GM18520 (cell line): ENCODE results near the gene TCERG1.
"Not testable (repeated sequence)": the region's sequence is repeated elsewhere in the genome, so short reads cannot be mapped to it uniquely, and the experiment has no call there.

Experiments
- ATAC-seq: cut with Tn5 transposase; IDR thresholded peaks from one replicate; pipeline ENCODE4 v1.9.1; 2021; ENCODE audit not compliant: unreplicated experiment

The TCERG1 gene

DNA sequence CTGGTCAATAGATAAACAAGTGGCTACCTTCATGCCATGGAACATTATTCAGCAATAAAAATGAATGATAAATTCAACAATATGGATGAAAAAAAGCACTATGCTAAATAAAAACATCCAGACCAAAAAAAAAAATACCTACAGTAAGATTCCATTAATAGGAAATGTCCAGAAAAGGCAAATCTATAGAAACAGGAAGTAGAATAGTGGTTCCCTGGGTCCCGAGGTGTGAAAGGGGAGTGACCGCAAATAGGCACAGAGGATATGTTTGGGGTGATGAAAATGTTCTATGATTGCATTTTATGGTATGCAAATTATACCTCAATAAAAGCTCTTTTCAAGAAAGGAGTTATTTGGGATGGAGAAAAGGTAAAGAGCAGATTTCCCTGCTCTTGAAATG, 72.4 kb downstream of the TCERG1 start:
- no peak for ATAC-seq

- ATAC-seq = no peak
Observed at GRCh38 chr5:146520731-146521130, 73.6 kb downstream of the TCERG1 start.

DNA sequence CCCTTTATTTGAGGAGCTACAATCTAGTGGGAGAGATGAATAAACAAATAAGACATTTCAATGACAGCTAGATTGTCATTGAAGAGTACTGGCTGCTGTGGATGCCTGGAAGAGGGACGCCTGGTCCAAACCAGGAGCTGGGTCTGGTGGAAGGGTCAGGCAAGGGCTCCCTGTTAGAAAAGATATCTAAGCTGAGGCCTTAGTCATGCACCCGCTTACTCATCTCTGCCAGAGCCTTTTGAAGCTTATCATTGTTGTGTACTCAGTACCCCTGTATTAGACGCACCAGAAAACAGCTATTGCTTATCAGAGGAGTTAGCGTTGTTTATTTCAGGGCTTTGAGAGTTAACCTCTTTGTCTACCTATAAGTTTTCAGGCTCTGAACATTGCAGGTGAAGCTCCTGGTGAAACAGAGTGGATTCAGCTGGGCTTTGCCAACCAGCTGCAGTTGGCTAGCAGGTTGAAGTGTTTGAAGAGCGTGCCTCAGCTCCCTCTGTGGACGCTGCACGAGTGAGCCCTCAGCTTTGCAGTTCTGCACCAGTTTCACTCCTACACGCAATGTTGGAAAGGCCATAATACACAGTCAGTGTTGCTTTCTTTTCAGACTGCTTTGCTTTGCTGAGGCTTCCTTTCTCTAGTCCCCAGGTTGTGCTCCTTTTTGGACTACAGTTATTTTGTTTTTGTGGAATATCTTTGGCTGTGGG, 74.4 kb downstream of the TCERG1 start:
- no peak for ATAC-seq

DNA sequence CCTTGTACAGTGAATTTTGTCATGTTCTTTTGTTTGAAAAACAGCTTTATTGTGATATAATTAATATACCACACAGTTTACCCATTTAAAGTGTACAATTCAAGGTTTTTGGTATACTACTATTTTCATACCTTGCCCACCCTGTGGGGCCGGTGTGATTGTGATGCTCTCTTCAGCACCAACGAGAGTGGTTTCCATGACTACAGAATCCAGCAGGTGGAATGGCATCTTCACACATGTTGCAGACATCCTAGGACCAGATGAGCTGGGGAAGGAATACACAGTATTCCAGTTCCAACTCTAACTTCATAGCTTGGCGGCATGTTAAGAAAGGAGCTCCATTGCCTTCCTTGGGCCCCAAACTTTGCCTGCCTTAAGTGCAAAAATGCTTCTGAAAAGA, 76.6 kb downstream of the TCERG1 start:
- no peak for ATAC-seq

DNA sequence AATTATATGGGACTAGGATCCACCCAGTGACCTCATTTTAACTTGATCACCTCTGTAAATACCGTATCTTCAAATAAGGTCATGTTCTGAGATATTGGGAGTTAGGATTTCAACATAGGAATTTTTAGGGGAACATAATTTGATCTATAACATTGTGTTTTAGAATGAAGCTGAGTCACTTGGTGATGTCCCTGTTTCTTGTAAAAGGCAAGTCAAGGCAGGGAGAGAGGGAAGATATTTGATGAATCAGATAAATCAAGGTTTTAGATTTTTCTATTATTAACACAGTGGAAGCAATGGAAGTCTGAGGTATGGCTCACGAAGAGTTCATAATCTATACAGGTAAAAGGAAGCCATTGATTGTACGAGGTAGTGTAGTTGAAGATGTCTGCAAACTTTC, 80.7 kb downstream of the TCERG1 start:
- ATAC-seq = no peak

- ATAC-seq = no peak
Observed at GRCh38 chr5:146528236-146528635, 81.1 kb downstream of the TCERG1 start.

- peak; percentile 52 for ATAC-seq
Observed at GRCh38 chr5:146529984-146530383, 82.9 kb downstream of the TCERG1 start.

DNA sequence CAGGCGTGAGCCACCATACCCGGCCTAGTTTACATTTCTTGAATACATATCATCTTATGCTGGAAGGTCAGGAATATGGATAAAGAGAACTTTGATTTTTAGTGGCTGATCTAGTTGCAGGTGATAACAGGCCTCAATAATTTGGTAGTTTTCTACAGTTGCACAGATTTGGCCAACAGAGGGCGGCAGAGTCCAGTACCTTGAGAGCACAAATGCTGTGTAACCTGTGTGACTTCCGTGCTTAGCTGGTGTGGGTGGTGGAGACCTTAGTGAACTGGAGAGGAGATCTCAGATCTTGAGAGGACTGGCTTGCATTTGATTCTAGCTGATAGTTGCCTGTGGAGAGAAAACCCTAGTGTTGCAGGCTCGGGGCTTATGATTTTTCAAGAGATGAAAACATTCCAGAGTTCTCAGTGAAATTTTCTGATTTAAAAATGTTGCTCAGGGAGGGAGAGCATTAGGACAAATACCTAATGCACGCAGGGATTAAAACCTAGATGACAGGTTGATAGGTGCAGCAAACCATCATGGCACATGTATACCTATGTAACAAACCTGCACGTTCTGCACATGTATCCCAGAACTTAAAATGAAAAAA, 86.2 kb downstream of the TCERG1 start:
- peak; percentile 90 for ATAC-seq

- no peak for ATAC-seq
Observed at GRCh38 chr5:146533882-146534281, 86.7 kb downstream of the TCERG1 start.

GRCh38 chr5:146538432-146538831, 91.3 kb downstream of the TCERG1 start:
- ATAC-seq = no peak

DNA sequence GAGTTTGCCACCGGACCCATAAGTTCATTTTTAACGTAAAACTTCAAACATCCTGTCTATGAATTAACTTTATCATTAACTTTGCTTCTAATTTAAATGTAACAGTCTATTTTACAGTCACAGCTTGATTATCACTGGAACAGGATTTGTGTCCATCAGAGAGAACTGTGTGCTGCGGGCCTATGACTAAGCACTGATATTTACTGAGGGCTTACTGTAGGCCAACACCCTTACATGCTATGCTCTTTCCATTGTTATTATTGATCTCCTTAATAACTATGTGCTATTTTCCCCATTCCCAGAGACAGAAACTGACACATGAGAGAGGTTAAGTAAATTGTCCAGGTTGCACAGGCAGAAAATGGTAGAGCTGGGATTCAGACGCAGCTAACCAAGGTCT, 92.8 kb downstream of the TCERG1 start:
- ATAC-seq = no peak

GRCh38 chr5:146540414-146540813, 93.3 kb downstream of the TCERG1 start:
- no peak for ATAC-seq

DNA sequence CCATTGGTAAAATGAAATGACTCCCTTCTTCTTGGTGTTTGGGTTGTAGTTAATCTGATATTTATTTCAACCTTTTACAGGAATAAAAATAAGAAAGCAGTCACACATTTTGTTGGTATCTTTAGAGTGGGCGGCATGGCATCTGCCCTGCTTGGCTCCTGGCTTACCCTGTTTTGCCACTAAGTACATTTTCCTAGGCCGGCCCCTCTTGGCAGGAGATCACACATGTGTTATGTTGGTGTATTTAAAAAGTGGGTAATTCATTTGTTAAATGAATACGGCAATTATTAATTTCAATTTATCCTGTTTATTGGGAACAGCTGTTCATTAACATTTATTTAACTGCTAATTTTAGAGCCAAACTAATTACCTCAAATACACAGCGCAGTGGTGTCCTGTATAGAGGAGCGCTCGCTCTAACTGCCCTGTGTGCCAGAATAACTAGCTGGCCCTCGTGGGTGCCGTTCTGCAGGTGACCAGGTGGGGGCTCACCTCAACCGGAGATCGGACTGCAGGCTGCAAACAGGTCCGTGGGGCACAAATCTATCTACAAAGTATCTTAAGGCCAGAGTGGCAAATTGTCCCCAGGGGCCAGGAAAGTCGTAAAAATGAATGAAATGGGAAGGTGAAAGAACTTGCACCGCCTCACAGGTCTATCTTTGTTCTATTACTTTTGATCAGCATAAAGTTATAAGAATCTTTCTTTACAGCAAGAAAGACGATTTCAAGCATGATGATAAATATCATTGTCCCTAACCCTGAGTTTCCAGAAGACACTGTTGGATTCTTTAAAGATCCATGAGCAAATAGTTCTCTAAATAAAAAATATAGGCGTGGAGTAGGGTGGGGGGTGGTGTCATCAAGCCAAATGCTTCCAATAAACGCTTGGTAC, 95.1 kb downstream of the TCERG1 start:
- peak; percentile 90 for ATAC-seq

DNA sequence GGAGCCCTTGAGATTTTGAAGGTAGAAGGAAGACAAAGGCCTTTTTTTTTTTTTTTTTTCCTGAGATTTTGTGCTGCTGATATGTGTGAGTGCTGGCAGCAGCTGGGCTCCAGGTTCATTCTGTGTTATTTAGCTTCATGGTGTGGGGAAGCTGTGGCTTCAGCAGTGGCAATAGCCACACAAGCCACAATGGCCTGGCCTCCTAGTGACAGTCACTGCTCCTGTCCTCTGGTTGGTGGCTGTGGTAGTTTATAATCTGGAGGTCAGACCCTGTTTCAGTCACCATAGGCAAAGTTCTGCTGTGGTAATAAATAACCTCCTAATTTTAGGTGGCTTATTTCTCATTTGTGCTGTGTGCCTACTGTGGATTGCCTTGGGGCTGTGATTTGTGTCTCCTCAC, 97.1 kb downstream of the TCERG1 start:
- no peak for ATAC-seq

DNA sequence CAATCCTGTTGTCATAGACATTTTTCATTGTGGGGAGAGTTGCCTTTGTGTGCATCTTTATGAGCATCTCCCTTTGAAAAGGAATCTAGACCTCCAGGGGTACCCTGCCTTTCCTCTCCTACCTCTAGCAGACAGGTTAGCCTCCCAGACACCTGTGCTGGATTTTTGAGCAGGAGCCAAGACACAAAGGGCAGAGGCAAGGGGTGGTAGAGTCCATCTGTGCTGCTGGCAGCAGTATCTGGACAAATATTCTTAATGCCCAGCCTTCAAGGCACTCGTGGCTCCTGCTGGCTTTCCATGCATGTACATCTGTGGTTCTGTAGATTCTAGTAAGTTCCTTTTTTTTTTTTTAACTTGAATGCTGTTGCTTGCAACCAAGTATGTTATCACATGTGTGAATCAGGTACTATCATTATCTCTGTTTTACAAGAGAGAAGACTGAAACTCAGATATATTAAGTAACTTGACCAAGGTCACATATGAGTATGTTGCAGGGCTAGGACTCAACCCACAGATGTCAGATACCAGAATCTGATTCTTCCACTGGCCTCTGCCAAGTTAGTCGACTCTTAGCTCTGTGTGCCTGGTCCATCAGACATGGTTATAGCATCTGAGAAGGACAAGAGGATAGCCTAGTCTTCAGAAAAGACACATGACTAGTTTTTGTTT, 101.8 kb downstream of the TCERG1 start:
- peak; percentile 50 for ATAC-seq

DNA sequence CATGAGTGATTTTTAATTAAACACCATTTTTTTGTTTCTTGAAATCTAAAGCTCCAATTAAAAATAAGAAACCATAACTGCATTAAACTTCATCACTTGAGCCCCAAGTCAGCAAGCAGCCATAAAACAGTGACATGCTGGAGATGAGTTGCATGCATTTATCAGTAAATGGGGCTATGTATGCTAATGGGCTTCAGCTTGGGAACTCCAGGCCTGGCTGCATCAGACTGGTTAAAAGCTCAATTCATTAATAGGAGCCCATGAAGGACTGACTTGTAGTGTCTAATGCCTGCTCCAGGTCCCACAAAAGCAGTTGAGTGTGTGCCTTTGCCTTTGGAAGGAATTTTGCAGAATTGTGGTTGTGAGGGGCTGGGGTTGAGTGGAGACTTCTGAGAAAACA, 102.5 kb downstream of the TCERG1 start:
- ATAC-seq = no peak

DNA sequence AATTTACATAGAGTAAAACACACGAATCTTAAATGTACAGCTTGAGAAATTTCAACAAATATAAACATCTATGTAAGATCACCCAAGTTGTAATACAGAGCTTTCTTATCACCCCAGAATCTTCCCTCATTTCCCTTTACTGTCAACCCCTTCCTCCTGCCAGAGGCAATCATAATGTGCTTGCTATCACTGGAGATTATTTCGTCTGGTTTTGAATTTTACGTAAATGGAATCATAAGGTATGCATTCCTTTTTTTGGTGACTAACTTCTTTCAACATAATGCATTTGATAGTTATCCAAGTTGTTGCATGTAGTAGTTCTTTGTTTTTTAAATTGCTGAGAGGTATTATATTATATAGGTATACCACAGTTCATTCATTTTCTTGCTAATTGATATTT, 106.3 kb downstream of the TCERG1 start:
- no peak for ATAC-seq

DNA sequence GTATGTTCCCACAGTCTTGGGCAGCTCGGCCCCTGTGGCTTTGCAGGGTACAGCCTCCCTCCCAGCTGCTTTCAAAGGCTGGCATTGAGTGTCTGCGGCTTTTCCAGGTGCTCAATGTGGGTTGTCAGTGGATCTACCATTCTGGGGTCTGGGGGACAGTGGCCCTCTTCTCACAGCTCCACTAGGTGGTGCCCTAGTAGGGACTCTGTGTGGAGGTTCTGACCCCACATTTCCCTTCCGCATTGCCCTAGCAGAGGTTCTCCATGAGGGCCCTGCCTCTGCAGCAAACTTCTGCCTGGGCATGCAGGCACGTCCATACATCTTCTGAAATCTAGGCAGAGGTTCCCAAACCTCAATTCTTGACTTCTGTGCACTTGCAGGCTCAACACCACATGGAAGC, 109.8 kb downstream of the TCERG1 start:
- ATAC-seq = not testable (repeated sequence)

DNA sequence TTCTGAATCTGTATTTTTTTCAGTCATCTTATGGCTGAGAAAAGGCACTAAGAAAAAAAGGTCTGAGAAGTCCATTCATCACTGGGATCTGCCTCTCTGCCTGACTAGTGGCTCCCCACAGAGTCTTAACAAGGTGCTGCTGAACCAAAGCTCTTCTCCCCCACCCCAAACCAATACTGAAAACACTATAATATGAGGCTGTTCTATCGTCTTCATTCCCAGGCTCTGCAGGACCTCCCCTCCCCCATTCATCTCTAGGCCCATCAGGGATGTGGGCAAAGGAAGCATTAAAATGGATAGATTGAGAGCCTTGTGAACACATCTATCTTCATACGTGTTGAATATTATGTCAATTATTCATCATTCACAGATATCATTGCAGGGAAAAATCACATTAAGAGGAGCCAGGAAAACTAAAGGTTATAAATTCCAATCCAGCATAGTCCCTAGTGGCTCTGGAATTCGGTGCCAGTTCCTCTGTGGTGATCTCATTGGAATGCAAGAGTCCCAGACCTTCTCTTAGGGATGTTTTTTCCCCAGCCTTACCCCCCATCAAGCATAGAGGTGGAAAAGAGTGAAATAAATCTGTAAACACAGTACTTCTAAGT, 113.2 kb downstream of the TCERG1 start:
- ATAC-seq = no peak
